T-helper 17 cell (primary cell): ENCODE data around the gene DCAF6. TPM values are rescaled to one million over a fixed set of nuclear protein-coding genes. Genes with fewer than 3 reads are reported as not detected.

ENCODE experiments used
- ATAC-seq: fragments of 150-1000 bp; cut with Tn5 transposase; 2 replicates; pipeline ENCODE4 v1.10.0; 2021; ENCODE audit warnings: mild to moderate bottlenecking, moderate library complexity
- DNase-seq, 3 donors: peaks; one replicate each; pipeline versions ENCODE4 v3.0.0 to v3.0.0-alpha.2; 2020 to 2021
- H3K9me3 ChIP-seq: one replicate; pipeline ENCODE4 v1.7.0; 2013; ENCODE audit warnings: low read length, mild to moderate bottlenecking; ENCODE audit not compliant: control insufficient read depth, poor library complexity, severe bottlenecking
- H3K27ac Mint-ChIP-seq: one replicate; pipeline ENCODE4 v1.8.0; 2022; ENCODE audit warnings: mild to moderate bottlenecking, moderate library complexity, mixed read lengths
- H3K27me3 Mint-ChIP-seq: one replicate; pipeline ENCODE4 v1.8.0; 2022; ENCODE audit warnings: mixed read lengths
- H3K36me3 Mint-ChIP-seq: one replicate; pipeline ENCODE4 v1.8.0; 2022; ENCODE audit warnings: low read depth, mixed read lengths
- H3K4me1 Mint-ChIP-seq: one replicate; pipeline ENCODE4 v1.8.0; 2022; ENCODE audit warnings: mild to moderate bottlenecking, mixed read lengths
- H3K4me3 Mint-ChIP-seq: one replicate; pipeline ENCODE4 v1.8.0; 2022; ENCODE audit warnings: mild to moderate bottlenecking, moderate library complexity, mixed read lengths
- total RNA-seq, 4 donors: library from RNA in 2 of 4; stranded (reverse) in 2 of 4; gene quantifications; one replicate each; pipeline ENCODE4 v1.2.3 and lab custom pipeline; 2022 to 2026

The DCAF6 gene
- total RNA-seq, 2 donors from 2014 or later, result 24.1 to 26.9 TPM

DNA sequence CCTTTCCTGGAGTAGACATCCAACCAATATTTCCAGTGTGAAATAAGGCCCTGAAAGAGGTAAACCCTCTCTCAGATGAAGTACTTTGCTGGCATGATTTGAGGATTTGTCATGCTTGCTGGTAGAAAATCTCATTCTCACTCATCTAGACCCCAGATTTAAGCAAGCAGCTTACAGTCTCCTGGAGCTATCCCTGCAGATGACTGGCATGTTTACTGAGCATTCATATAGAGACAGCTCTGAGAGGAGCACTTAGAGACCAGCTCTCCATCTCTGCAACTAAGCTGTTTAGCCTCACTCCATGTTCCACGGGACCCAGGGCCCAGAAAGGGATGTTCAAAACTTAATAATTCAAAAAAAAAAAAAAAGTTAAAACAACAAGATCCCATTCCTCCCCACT is 166.0 kb downstream of the DCAF6 start:
- H3K27me3 Mint-ChIP-seq, result peaks cover 33% of the 10 kb centered on the region
- H3K4me3 Mint-ChIP-seq, result no peak overlapping the region
- H3K9me3 ChIP-seq, result no peaks in the 10 kb centered on the region
- DNase-seq (no peak), ATAC-seq (no peak)
- H3K4me1 Mint-ChIP-seq, result no peaks in the 10 kb centered on the region
- H3K36me3 Mint-ChIP-seq, result no peaks in the 10 kb centered on the region
- H3K27ac Mint-ChIP-seq, result no peak overlapping the region

DNA sequence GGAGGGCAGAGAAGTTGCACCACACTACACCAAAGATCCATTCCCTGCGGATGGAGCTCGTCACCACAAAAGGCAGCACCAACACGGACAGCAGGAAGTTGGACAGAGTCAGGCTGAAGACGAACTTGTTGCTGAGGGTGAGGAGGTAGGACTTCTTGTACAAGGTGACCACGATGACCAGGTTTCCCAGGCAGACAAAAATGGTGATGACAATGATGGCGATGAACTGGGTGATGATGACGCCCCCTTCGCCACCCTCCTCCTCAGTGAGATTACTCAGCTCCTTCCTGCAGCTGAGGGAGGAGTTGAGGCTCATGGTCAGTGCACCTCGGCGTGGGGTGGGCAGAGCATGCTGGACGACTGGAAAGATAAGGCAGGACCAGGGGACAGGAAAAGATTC is 168.1 kb downstream of the DCAF6 start:
- Mint-ChIP-seq H3K27me3 (peaks cover 33% of the 10 kb centered on the region), H3K4me3 (no peak overlapping the region), H3K36me3 (no peaks in the 10 kb centered on the region), H3K4me1 (no peaks in the 10 kb centered on the region), H3K27ac (no peak overlapping the region)
- no peak for DNase-seq
- no peaks in the 10 kb centered on the region for H3K9me3 ChIP-seq
- ATAC-seq, result no peak

DNA sequence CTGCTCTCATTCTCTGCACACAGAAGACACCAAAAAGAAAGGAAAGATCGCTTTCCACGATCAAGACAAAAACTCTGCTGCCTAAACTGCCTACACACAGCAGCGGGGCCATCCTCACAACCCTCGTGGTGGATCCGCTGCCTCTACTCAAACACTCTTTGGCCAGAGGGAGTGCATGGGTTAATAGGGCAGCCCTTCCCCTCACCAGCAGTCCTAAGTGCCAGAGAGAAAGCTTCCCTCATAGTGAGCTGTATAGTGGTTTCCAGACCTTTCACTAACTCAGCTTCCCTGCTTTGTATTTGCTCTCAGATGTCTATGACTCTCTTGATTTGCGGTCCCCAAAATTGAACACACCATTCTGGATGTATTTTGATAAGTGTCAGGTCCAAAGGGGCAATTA is 169.4 kb downstream of the DCAF6 start:
- H3K4me1 Mint-ChIP-seq, result no peaks in the 10 kb centered on the region
- no peak overlapping the region for H3K4me3 Mint-ChIP-seq
- peaks cover 33% of the 10 kb centered on the region for H3K27me3 Mint-ChIP-seq
- ATAC-seq (no peak), DNase-seq (no peak)
- H3K9me3 ChIP-seq, result no peaks in the 10 kb centered on the region
- no peak overlapping the region for H3K27ac Mint-ChIP-seq
- H3K36me3 Mint-ChIP-seq, result no peaks in the 10 kb centered on the region

DNA sequence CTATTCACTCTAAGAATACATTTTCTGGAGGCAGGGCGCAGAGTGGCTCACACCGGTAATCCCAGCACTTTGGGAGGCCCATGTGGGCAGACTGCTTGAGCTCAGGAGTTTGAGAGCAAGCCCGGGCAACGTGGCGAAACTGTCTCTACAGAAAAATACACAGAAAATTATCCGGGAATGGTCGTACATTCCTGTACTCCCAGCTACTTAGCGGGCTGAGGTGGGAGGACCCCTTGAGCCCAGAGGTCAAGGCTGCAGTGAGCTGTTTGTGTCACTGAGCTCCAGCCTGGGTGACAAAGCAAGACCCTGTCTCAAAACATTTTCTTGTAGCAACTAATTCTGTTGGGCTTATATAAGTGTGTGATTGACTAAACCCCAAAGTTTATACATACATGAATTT is 169.8 kb downstream of the DCAF6 start:
- H3K4me1 Mint-ChIP-seq, result no peaks in the 10 kb centered on the region
- peaks cover 33% of the 10 kb centered on the region for H3K27me3 Mint-ChIP-seq
- no peaks in the 10 kb centered on the region for H3K36me3 Mint-ChIP-seq
- no peaks in the 10 kb centered on the region for H3K9me3 ChIP-seq
- no peak overlapping the region for H3K4me3 Mint-ChIP-seq
- DNase-seq (no peak), ATAC-seq (no peak)
- H3K27ac Mint-ChIP-seq, result no peak overlapping the region

DNA sequence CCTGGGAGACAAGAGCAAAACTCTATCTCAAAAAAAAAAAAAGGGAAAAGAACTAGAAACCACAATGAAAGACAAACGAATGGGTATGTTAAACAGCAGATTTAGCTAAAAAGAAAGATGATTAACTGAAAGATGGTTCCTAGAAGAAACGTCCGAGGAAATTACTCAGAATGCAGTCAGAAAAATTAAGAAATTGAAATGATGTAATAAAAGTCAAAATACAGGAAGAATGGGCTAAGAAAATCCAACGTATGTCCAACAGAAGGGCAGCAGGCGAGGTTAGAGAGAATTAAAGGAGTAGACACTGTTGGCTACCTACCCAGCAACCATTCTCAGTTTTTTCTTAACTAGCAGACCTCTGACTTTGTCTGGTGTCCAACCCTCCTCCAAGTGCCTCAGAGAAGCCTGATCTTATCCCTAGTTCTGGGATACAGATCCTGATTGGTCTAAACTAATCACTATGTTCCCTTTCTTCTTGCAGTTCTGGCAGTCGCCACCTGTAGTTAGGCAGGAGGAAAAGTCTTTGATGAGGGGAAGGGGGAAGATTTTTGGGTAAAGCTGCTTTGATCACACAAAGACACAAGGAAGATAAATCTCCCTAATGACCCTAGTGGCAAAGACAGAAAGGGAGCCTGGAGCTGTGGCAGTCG is 174.5 kb downstream of the DCAF6 start:
- Mint-ChIP-seq H3K4me3 (no peak overlapping the region), H3K27me3 (no peaks in the 10 kb centered on the region), H3K4me1 (no peaks in the 10 kb centered on the region), H3K36me3 (no peaks in the 10 kb centered on the region), H3K27ac (no peak overlapping the region)
- DNase-seq (no peak), ATAC-seq (no peak)
- no peaks in the 10 kb centered on the region for H3K9me3 ChIP-seq

DNA sequence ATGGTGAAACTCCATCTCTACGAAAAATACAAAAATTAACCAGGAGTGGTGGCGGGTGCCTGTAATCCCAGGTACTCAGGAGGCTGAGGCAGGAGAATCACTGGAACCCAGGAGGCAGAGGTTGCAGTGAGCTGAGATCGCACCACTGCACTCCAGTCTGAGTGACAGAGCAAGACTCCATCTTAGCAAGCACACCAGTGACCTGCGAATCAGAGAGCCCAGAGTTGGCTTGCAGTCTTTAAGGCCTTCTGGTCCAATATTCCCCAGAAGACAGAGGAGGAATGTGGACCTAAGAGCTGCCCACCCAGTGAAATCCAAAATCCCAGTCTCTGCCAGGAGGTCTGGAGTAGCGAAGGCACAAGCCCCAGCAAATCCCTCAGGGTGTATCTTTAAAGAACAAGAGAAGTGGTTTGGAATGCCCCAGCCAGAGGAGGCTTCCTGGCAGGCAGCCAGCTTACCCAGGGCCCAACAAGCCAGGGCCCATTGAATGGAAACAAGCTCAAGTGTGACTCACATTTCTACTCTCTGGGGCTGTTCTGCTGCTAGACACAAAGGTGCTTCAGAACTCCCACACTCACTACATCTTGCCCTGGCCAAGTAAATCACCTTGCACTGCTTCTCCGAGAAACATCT is 176.3 kb downstream of the DCAF6 start:
- no peak overlapping the region for H3K27ac Mint-ChIP-seq
- H3K4me3 Mint-ChIP-seq, result no peak overlapping the region
- H3K4me1 Mint-ChIP-seq, result no peaks in the 10 kb centered on the region
- DNase-seq (no peak), ATAC-seq (no peak)
- peaks cover 6% of the 10 kb centered on the region for H3K27me3 Mint-ChIP-seq
- H3K36me3 Mint-ChIP-seq, result no peaks in the 10 kb centered on the region
- H3K9me3 ChIP-seq, result no peaks in the 10 kb centered on the region

DNA sequence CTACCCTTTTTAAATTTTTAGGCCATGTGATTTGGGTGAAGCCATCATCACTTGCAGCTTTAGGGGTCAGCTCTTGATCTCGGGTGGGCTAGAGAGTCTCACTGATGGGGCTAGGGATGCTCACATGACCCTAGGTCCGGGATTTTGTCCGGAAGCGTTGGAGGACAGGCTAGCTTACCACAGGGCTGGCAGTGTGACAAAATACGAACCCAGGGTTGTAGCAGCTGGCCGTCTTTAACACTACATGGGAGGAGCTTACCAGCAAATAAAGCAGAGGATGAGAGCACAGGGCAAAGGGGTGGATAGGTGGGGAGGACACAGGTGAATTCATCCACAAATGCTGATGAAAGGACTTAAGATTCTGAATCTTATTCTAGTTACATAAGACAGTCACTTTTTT is 178.4 kb downstream of the DCAF6 start:
- H3K27ac Mint-ChIP-seq, result no peak overlapping the region
- no peaks in the 10 kb centered on the region for H3K4me1 Mint-ChIP-seq
- peaks cover 3% of the 10 kb centered on the region for H3K36me3 Mint-ChIP-seq
- H3K9me3 ChIP-seq, result no peaks in the 10 kb centered on the region
- ATAC-seq, result no peak
- no peak overlapping the region for H3K4me3 Mint-ChIP-seq
- no peak for DNase-seq
- H3K27me3 Mint-ChIP-seq, result peaks cover 19% of the 10 kb centered on the region

DNA sequence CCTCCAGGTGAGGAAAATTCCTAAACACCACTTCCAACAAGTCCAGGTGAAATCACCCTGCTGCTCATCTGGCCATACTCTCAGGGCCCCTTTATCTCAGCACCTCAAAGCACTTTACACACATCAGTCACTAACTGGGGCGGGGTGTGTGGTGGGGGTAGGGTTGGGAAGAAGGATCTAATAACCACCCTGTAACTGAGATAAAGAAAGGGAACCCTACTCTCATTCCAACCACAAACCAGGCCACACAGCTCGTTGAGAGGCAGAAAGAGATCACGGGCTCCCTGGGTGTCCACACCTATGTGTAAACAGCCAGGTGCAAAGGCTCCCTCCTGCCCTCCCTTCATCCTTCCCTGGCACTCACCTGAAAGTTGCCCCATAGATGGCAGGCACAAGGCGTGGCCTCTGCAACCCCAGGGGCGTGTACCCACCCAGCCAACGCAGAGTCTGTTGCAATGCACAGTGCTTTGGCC is 179.9 kb downstream of the DCAF6 start:
- Mint-ChIP-seq H3K27ac (no peak overlapping the region), H3K4me3 (no peak overlapping the region), H3K27me3 (peaks cover 26% of the 10 kb centered on the region), H3K36me3 (peaks cover 4% of the 10 kb centered on the region), H3K4me1 (no peaks in the 10 kb centered on the region)
- ATAC-seq, result no peak
- H3K9me3 ChIP-seq, result no peaks in the 10 kb centered on the region
- no peak for DNase-seq

DNA sequence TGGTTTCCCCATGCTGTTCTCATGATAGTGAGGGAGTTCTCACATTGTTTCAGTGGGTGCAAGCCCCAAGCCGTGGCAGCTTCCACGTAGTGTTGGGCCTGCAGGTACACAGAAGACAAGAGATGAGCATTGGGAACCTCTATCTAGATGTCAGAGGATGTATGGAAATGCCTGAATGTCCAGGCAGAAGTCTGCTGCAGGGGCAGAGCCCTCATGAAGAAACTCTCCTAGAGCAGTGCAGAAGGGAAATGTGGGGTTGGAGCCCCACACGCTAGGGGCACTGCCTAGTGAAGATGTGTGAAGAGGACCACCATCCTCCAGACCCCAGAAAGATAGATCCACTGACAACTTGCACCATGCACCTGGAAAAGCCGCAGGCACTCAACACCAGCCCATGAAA is 183.3 kb downstream of the DCAF6 start:
- H3K27ac Mint-ChIP-seq, result no peak overlapping the region
- H3K4me1 Mint-ChIP-seq, result no peaks in the 10 kb centered on the region
- ATAC-seq (no peak), DNase-seq (no peak)
- peaks cover 40% of the 10 kb centered on the region for H3K27me3 Mint-ChIP-seq
- no peaks in the 10 kb centered on the region for H3K9me3 ChIP-seq
- peaks cover 4% of the 10 kb centered on the region for H3K36me3 Mint-ChIP-seq
- H3K4me3 Mint-ChIP-seq, result no peak overlapping the region

DNA sequence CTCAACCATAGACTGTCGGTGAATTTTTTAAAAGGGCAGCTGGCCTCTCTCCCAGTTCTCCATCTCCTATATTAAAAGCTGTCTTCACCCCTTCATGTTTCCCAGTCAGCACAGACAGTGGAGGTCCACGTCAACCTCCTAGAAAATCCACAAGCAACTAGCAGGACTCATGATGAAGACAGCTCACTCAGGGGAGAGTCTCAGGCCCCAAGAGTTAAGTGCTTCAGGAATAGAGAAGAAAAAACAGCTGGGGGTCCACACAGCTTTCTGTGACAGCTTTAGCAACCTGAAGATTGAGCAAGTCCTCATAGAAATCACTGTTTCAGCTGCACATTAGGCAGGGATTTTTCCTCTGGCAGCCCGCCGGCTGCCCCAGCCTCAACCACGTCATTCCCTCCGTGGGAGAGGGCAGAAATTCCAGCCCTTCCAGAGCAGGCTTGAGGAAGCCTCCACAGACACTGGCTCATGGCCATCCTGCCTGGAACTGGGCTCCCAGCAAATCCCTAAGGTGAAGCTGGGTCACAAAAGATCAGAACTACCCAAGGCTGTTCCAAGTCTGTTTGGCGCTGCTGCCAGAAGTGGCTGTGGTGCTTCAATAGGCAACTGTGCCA is 185.0 kb downstream of the DCAF6 start:
- Mint-ChIP-seq H3K36me3 (peaks cover 4% of the 10 kb centered on the region), H3K4me1 (no peaks in the 10 kb centered on the region), H3K27me3 (peaks cover 43% of the 10 kb centered on the region), H3K4me3 (no peak overlapping the region), H3K27ac (no peak overlapping the region)
- DNase-seq, result no peak
- ATAC-seq, result no peak
- H3K9me3 ChIP-seq, result no peaks in the 10 kb centered on the region

DNA sequence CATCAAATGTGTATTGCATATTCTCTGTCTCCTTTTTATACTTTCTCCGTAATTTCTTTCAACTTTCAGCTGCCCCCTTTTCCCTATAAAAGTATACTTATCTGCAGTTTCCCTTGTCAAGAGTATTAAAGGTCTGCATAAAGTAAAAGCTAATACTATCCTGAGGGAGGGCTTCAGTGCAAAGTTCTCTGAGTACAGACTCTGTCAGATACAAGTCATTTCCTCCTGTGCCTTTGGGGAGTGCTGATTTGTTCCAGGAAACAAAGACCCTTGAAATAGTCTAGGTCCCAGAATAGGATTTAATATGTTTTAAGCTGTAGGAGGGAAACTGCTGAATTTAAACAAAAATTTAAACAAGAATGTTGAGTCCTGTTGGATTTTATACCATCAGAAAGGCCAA is 188.6 kb downstream of the DCAF6 start:
- peaks cover 6% of the 10 kb centered on the region for H3K36me3 Mint-ChIP-seq
- H3K9me3 ChIP-seq, result peaks cover 2% of the 10 kb centered on the region
- no peak overlapping the region for H3K4me3 Mint-ChIP-seq
- no peak for ATAC-seq
- DNase-seq, result no peak
- peaks cover 37% of the 10 kb centered on the region for H3K27me3 Mint-ChIP-seq
- no peak overlapping the region for H3K27ac Mint-ChIP-seq
- H3K4me1 Mint-ChIP-seq, result no peaks in the 10 kb centered on the region
